Neural cell (in vitro differentiated cells): ENCODE data around the gene OOSP1.

Experiments used
- EZH2 ChIP-seq: fragments of 200-600, 300-800 bp; shearing (Covaris generic), sonication (generic); IDR thresholded peaks from 2 replicates; pipeline ENCODE4 v1.6.1; 2014; ENCODE audit warnings: antibody characterized with exemption, low read length, borderline replicate concordance, mild to moderate bottlenecking; ENCODE audit not compliant: insufficient read depth, poor library complexity, severe bottlenecking
- TF ChIP-seq, protein P1 (sequence below): fragments of 450-650 bp; IDR thresholded peaks from 2 replicates; pipeline ENCODE4 v1.5.1; 2014; ENCODE audit warnings: antibody characterized with exemption, mild to moderate bottlenecking, moderate library complexity; ENCODE audit not compliant: poor library complexity, severe bottlenecking

DNA sequence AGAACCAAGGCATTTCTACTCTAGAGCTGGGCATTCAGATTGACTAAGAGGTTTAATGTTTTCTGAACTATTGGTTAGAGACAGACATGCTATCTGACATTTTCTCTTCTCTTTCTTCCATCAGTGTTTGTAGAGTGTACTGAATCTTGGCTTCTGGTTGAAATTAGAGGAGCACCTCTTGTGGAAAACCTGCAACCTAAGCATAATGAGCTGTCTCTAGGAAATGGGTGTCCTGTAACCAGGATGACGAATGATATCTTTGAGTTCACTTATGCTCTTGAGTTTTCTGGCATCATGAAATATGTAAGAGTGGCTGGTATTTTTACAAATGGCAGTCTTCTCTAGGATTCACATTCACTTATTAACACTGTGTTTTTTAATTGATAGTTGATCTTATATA is 45.0 kb downstream of the OOSP1 start:
- TF ChIP-seq EZH2 = no peak
- TF ChIP-seq, protein P1, sequence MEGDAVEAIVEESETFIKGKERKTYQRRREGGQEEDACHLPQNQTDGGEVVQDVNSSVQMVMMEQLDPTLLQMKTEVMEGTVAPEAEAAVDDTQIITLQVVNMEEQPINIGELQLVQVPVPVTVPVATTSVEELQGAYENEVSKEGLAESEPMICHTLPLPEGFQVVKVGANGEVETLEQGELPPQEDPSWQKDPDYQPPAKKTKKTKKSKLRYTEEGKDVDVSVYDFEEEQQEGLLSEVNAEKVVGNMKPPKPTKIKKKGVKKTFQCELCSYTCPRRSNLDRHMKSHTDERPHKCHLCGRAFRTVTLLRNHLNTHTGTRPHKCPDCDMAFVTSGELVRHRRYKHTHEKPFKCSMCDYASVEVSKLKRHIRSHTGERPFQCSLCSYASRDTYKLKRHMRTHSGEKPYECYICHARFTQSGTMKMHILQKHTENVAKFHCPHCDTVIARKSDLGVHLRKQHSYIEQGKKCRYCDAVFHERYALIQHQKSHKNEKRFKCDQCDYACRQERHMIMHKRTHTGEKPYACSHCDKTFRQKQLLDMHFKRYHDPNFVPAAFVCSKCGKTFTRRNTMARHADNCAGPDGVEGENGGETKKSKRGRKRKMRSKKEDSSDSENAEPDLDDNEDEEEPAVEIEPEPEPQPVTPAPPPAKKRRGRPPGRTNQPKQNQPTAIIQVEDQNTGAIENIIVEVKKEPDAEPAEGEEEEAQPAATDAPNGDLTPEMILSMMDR = no peak
